ENCODE data around the gene RTP2.

GRCh38 chr3:187739094-187739560 lies 36.8 kb upstream of the RTP2 start:
- TF ChIP-seq, protein P1, sequence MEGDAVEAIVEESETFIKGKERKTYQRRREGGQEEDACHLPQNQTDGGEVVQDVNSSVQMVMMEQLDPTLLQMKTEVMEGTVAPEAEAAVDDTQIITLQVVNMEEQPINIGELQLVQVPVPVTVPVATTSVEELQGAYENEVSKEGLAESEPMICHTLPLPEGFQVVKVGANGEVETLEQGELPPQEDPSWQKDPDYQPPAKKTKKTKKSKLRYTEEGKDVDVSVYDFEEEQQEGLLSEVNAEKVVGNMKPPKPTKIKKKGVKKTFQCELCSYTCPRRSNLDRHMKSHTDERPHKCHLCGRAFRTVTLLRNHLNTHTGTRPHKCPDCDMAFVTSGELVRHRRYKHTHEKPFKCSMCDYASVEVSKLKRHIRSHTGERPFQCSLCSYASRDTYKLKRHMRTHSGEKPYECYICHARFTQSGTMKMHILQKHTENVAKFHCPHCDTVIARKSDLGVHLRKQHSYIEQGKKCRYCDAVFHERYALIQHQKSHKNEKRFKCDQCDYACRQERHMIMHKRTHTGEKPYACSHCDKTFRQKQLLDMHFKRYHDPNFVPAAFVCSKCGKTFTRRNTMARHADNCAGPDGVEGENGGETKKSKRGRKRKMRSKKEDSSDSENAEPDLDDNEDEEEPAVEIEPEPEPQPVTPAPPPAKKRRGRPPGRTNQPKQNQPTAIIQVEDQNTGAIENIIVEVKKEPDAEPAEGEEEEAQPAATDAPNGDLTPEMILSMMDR (IDR thresholded peaks at IDR 0.05): no peak
- TF ChIP-seq, protein P2, sequence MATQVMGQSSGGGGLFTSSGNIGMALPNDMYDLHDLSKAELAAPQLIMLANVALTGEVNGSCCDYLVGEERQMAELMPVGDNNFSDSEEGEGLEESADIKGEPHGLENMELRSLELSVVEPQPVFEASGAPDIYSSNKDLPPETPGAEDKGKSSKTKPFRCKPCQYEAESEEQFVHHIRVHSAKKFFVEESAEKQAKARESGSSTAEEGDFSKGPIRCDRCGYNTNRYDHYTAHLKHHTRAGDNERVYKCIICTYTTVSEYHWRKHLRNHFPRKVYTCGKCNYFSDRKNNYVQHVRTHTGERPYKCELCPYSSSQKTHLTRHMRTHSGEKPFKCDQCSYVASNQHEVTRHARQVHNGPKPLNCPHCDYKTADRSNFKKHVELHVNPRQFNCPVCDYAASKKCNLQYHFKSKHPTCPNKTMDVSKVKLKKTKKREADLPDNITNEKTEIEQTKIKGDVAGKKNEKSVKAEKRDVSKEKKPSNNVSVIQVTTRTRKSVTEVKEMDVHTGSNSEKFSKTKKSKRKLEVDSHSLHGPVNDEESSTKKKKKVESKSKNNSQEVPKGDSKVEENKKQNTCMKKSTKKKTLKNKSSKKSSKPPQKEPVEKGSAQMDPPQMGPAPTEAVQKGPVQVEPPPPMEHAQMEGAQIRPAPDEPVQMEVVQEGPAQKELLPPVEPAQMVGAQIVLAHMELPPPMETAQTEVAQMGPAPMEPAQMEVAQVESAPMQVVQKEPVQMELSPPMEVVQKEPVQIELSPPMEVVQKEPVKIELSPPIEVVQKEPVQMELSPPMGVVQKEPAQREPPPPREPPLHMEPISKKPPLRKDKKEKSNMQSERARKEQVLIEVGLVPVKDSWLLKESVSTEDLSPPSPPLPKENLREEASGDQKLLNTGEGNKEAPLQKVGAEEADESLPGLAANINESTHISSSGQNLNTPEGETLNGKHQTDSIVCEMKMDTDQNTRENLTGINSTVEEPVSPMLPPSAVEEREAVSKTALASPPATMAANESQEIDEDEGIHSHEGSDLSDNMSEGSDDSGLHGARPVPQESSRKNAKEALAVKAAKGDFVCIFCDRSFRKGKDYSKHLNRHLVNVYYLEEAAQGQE (IDR thresholded peaks at IDR 0.05; ENCODE audit: insufficient read depth in 1 of 2, low read depth in 2 of 2, low read length in 1 of 2): no peak
- TF ChIP-seq POLR2AphosphoS5 (IDR thresholded peaks at IDR 0.05; ENCODE audit: low read depth, low read length): no peak
